K562 (cell line): Measurements from ENCODE around the gene HTRA3.

Experiments
- EZH2 ChIP-seq: IDR thresholded peaks from 2 replicates; pipeline ENCODE4 v1.6.1; 2012; ENCODE audit warnings: low read depth, mild to moderate bottlenecking, inconsistent platforms, low read length, borderline replicate concordance
- MITF ChIP-seq: IDR thresholded peaks from 2 replicates; pipeline ENCODE4 v1.6.1; 2014; ENCODE audit warnings: antibody characterized with exemption
- PATZ1 ChIP-seq: fragments of 250-450 bp; sonication (Bioruptor Pico); IDR thresholded peaks from 2 replicates; pipeline ENCODE4 v1.5.0; 2020; ENCODE audit warnings: mild to moderate bottlenecking, borderline replicate concordance
- SMARCB1 ChIP-seq: IDR thresholded peaks from 2 replicates; pipeline ENCODE4 v1.6.1; 2011; ENCODE audit warnings: improper control_type of control experiment, low read depth; ENCODE audit not compliant: insufficient read length
- TF ChIP-seq, protein P1 (sequence below): sonication (generic); formaldehyde crosslinking; IDR thresholded peaks from 2 replicates; pipeline ENCODE4 v1.5.0; 2020; ENCODE audit warnings: missing genetic modification reagents

- TF ChIP-seq, protein P1, sequence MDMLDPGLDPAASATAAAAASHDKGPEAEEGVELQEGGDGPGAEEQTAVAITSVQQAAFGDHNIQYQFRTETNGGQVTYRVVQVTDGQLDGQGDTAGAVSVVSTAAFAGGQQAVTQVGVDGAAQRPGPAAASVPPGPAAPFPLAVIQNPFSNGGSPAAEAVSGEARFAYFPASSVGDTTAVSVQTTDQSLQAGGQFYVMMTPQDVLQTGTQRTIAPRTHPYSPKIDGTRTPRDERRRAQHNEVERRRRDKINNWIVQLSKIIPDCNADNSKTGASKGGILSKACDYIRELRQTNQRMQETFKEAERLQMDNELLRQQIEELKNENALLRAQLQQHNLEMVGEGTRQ (CRISPR knock-in tag): no peak
- TF ChIP-seq SMARCB1 (no peak), MITF (no peak), EZH2 (no peak), PATZ1 (no peak)
These were observed 8.9 kb upstream of the HTRA3 start for GRCh38 chr4:8260656-8261111.
